Kidney glomerular epithelial cell (primary cell): Measurements from ENCODE around the gene BPIFB6.

ENCODE experiments used
- DNase-seq: peaks from one replicate; lab custom pipeline; 2025; lab: John Stamatoyannopoulos, UW

BPIFB6 gene

GRCh38 chr20:33031531-33031930 is at the start of gene BPIFB6:
TSS of gene BPIFB6 (plus strand) at chr20:33031648. CDS start at chr20:33031648, 0 bp downstream.
- no peak for DNase-seq

- peak; percentile 29 for DNase-seq
These were observed 48.6 kb upstream of the BPIFB6 start for GRCh38 chr20:32982617-32983458.

GRCh38 chr20:32983459-32984112 is 47.9 kb upstream of the BPIFB6 start:
- DNase-seq: no peak

GRCh38 chr20:32984196-32984595 is 47.3 kb upstream of the BPIFB6 start:
- DNase-seq: no peak

GRCh38 chr20:32984631-32985354 is 46.7 kb upstream of the BPIFB6 start:
- no peak for DNase-seq

- no peak for DNase-seq
These were observed 45.9 kb upstream of the BPIFB6 start for GRCh38 chr20:32985596-32985995.

- no peak for DNase-seq
These were observed 45.0 kb upstream of the BPIFB6 start for GRCh38 chr20:32986331-32986966.

GRCh38 chr20:32987044-32987825 is 44.2 kb upstream of the BPIFB6 start:
- no peak for DNase-seq

GRCh38 chr20:32988008-32988407 is 43.4 kb upstream of the BPIFB6 start:
- DNase-seq: no peak

GRCh38 chr20:32989507-32990283 is 41.8 kb upstream of the BPIFB6 start:
- no peak for DNase-seq

- DNase-seq: no peak
These were observed 41.0 kb upstream of the BPIFB6 start for GRCh38 chr20:32990426-32990825.

- DNase-seq: no peak
These were observed 40.1 kb upstream of the BPIFB6 start for GRCh38 chr20:32991383-32991782.

- no peak for DNase-seq
These were observed 39.4 kb upstream of the BPIFB6 start for GRCh38 chr20:32991792-32992641.

- DNase-seq: no peak
These were observed 37.9 kb upstream of the BPIFB6 start for GRCh38 chr20:32993496-32994050.

- DNase-seq: no peak
These were observed 35.6 kb upstream of the BPIFB6 start for GRCh38 chr20:32995802-32996201.

GRCh38 chr20:32997431-32997830 is 34.0 kb upstream of the BPIFB6 start:
- DNase-seq: no peak

GRCh38 chr20:32999603-33000250 is 31.7 kb upstream of the BPIFB6 start:
- no peak for DNase-seq

GRCh38 chr20:33000802-33001466 is 30.5 kb upstream of the BPIFB6 start:
- DNase-seq: no peak
